MM.1S (cell line): ENCODE results near the gene BFSP1.

Experiments
- DNase-seq: peaks from one replicate; pipeline ENCODE4 v3.0.0-alpha.2; 2015
- H2AFZ ChIP-seq: fragments of 300-600 bp; sonication (generic); 2 replicates; pipeline ENCODE4 v1.6.0; 2016; ENCODE audit warnings: antibody characterized with exemption, low read length
- H3F3A ChIP-seq: fragments of 300-600 bp; sonication (generic); 2 replicates; pipeline ENCODE4 v1.6.1; 2016; ENCODE audit warnings: mild to moderate bottlenecking, antibody characterized with exemption, low read length, moderate library complexity, mixed read lengths; ENCODE audit not compliant: insufficient read depth
- H3K27ac ChIP-seq: fragments of 300-600 bp; sonication (generic); 2 replicates; pipeline ENCODE4 v1.5.1; 2016; ENCODE audit warnings: mild to moderate bottlenecking, low read length
- H3K27me3 ChIP-seq: fragments of 300-600 bp; sonication (generic); replicated peaks from 2 replicates; pipeline ENCODE4 v1.6.0; 2016; ENCODE audit warnings: low read length; ENCODE audit not compliant: insufficient read depth
- H3K36me3 ChIP-seq: fragments of 300-600 bp; sonication (generic); replicated peaks from 2 replicates; pipeline ENCODE4 v1.6.1; 2016; ENCODE audit warnings: mild to moderate bottlenecking, low read length, mixed read lengths; ENCODE audit not compliant: insufficient read depth
- H3K4me1 ChIP-seq: fragments of 300-600 bp; sonication (generic); 2 replicates; pipeline ENCODE4 v1.6.1; 2016; ENCODE audit warnings: low read length, mixed read lengths
- H3K4me2 ChIP-seq: fragments of 300-600 bp; sonication (generic); 2 replicates; pipeline ENCODE4 v1.6.0; 2016; ENCODE audit warnings: low read depth, low read length
- H3K4me3 ChIP-seq: fragments of 300-600 bp; sonication (generic); 2 replicates; pipeline ENCODE4 v1.5.1; 2016; ENCODE audit warnings: low read length, mixed read lengths
- H3K79me2 ChIP-seq: fragments of 300-600 bp; sonication (generic); 2 replicates; pipeline ENCODE4 v1.6.1; 2016; ENCODE audit warnings: mixed run types, low read length, mixed read lengths
- H3K9ac ChIP-seq: fragments of 300-600 bp; sonication (generic); 2 replicates; pipeline ENCODE4 v1.6.1; 2016; ENCODE audit warnings: low read length, mixed read lengths
- H3K9me2 ChIP-seq: fragments of 300-600 bp; sonication (generic); replicated peaks from 2 replicates; pipeline ENCODE4 v1.6.1; 2016; ENCODE audit warnings: mild to moderate bottlenecking, low read length, mixed read lengths; ENCODE audit not compliant: insufficient read depth
- H3K9me3 ChIP-seq: fragments of 300-600 bp; sonication (generic); replicated peaks from 2 replicates; pipeline ENCODE4 v1.6.1; 2016; ENCODE audit warnings: mild to moderate bottlenecking, low read length, mixed read lengths; ENCODE audit not compliant: insufficient read depth
- H4K20me1 ChIP-seq: fragments of 300-600 bp; sonication (generic); 2 replicates; pipeline ENCODE4 v1.6.1; 2016; ENCODE audit warnings: mild to moderate bottlenecking, low read length, moderate library complexity, mixed read lengths; ENCODE audit not compliant: insufficient read depth
- EZH2 ChIP-seq: fragments of 300-600 bp; sonication (generic); optimal IDR thresholded peaks from 2 replicates; pipeline ENCODE3; 2017; ENCODE audit warnings: low read depth, mild to moderate bottlenecking, antibody characterized with exemption, low read length, mixed read lengths
- EZH2phosphoT487 ChIP-seq: fragments of 300-600 bp; sonication (generic); IDR thresholded peaks from 2 replicates; pipeline ENCODE4 v1.6.1; 2018; ENCODE audit warnings: antibody characterized with exemption, low read length
- TF ChIP-seq, protein P1 (sequence below): fragments of 300-600 bp; sonication (generic); IDR thresholded peaks from 2 replicates; pipeline ENCODE4 v1.5.1; 2016; ENCODE audit warnings: antibody characterized with exemption, low read length, mixed read lengths

The BFSP1 gene

GRCh38 chr20:17556837-17557674, 25.9 kb upstream of the BFSP1 start:
- no peak for DNase-seq
- H3K4me1 ChIP-seq = no peaks in the 10 kb centered on the region
- TF ChIP-seq, protein P1, sequence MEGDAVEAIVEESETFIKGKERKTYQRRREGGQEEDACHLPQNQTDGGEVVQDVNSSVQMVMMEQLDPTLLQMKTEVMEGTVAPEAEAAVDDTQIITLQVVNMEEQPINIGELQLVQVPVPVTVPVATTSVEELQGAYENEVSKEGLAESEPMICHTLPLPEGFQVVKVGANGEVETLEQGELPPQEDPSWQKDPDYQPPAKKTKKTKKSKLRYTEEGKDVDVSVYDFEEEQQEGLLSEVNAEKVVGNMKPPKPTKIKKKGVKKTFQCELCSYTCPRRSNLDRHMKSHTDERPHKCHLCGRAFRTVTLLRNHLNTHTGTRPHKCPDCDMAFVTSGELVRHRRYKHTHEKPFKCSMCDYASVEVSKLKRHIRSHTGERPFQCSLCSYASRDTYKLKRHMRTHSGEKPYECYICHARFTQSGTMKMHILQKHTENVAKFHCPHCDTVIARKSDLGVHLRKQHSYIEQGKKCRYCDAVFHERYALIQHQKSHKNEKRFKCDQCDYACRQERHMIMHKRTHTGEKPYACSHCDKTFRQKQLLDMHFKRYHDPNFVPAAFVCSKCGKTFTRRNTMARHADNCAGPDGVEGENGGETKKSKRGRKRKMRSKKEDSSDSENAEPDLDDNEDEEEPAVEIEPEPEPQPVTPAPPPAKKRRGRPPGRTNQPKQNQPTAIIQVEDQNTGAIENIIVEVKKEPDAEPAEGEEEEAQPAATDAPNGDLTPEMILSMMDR = no peak
- TF ChIP-seq EZH2 (no peak), EZH2phosphoT487 (no peak)

GRCh38 chr20:17555106-17555505, 23.9 kb upstream of the BFSP1 start:
- TF ChIP-seq EZH2phosphoT487 (no peak), EZH2 (no peak)
- TF ChIP-seq, protein P1 = no peak
- Histone ChIP-seq H3K36me3 (no peaks in the 10 kb centered on the region), H3K4me2 (no peak overlapping the region), H3K27ac (no peak overlapping the region), H4K20me1 (no peaks in the 10 kb centered on the region), H3K27me3 (no peaks in the 10 kb centered on the region), H3K4me1 (no peaks in the 10 kb centered on the region), H3K9me2 (no peaks in the 10 kb centered on the region), H2AFZ (no peak overlapping the region), H3K9me3 (no peaks in the 10 kb centered on the region), H3K9ac (no peak overlapping the region), H3F3A (no peaks in the 10 kb centered on the region), H3K4me3 (no peak overlapping the region), H3K79me2 (no peaks in the 10 kb centered on the region)
- no peak for DNase-seq

More at GRCh38 chr20:17556837-17557674, 25.9 kb upstream of the BFSP1 start:
- Histone ChIP-seq H3K4me3 (no peak overlapping the region), H3K27me3 (no peaks in the 10 kb centered on the region), H3K36me3 (no peaks in the 10 kb centered on the region), H3K9me3 (no peaks in the 10 kb centered on the region), H3K4me2 (no peak overlapping the region), H3K9me2 (no peaks in the 10 kb centered on the region), H3F3A (no peaks in the 10 kb centered on the region), H2AFZ (no peak overlapping the region), H4K20me1 (no peaks in the 10 kb centered on the region), H3K79me2 (no peaks in the 10 kb centered on the region), H3K9ac (no peak overlapping the region), H3K27ac (no peak overlapping the region)

- Histone ChIP-seq H3K9me2 (no peaks in the 10 kb centered on the region), H3K36me3 (no peaks in the 10 kb centered on the region), H3K9ac (no peak overlapping the region), H3K27ac (no peak overlapping the region), H3K4me2 (no peak overlapping the region), H4K20me1 (no peaks in the 10 kb centered on the region), H3K4me1 (no peaks in the 10 kb centered on the region), H2AFZ (no peak overlapping the region), H3F3A (no peaks in the 10 kb centered on the region), H3K9me3 (no peaks in the 10 kb centered on the region), H3K79me2 (no peaks in the 10 kb centered on the region), H3K4me3 (no peak overlapping the region), H3K27me3 (no peaks in the 10 kb centered on the region)
- no peak for DNase-seq
- TF ChIP-seq, protein P1 = no peak
- no peak for TF ChIP-seq EZH2
- TF ChIP-seq EZH2phosphoT487 = no peak
Measured at GRCh38 chr20:17549131-17549530, 18.0 kb upstream of the BFSP1 start.
